Fibroblast of the aortic adventitia (primary cell): ENCODE results near the gene GRK3. TPM values are rescaled to one million over a fixed set of nuclear protein-coding genes. Genes with fewer than 3 reads are reported as not detected.
"Not testable (repeated sequence)": the region's sequence is repeated elsewhere in the genome, so short reads cannot be mapped to it uniquely, and the experiment has no call there.

Source experiments
- DNase-seq: peaks from one replicate; pipeline ENCODE4 v3.0.0-alpha.2; 2010; ENCODE audit warnings: low read depth
- H3K4me3 ChIP-seq: 2 replicates; pipeline ENCODE4 v1.5.1; 2011; ENCODE audit warnings: low read depth, mild to moderate bottlenecking, control low read depth, low read length, moderate library complexity
- CTCF ChIP-seq: IDR thresholded peaks from 2 replicates; pipeline ENCODE4 v1.5.1; 2011; ENCODE audit warnings: mild to moderate bottlenecking, low read length, control low read depth, inconsistent platforms; ENCODE audit not compliant: insufficient read depth
- total RNA-seq: library from RNA; depleted of rRNA; stranded (reverse); fragments of >200 nt; gene quantifications from 2 replicates; pipeline ENCODE4 v1.2.3, GENCODE V29; 2012; ENCODE audit warnings: low replicate concordance

GRK3 gene
- total RNA-seq, 1 donor: 1.3 TPM

DNA sequence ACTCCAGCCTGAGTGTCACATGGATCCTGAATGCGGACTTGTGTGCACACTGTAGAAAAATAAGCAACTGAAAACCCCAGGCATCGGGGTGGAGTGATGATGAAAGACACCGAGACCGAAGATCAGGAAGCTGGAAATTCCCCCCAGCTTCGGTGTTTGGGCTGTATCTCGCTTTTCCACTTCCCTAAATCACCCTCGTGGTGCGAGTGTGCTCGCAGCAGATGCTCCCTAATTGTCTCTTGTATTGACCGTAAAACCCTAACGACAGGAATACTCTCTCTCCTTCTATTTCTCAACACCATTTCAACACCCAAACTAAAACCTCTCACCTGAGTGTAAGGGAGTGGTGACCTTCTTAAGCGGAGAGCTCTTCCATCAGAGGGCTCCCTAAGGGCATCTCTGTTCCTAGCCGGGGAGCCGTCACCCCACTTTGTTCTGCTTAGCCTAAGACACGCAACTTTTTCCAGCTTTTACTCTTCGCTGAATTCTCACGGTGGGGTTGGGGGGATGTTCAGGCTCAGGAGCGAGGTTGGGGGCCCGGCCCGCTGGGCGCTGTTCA is 635 bp upstream of the GRK3 start:
- DNase-seq: no peak
- no peak for TF ChIP-seq CTCF
- H3K4me3 ChIP-seq: peak overlapping the region; percentile 66

DNA sequence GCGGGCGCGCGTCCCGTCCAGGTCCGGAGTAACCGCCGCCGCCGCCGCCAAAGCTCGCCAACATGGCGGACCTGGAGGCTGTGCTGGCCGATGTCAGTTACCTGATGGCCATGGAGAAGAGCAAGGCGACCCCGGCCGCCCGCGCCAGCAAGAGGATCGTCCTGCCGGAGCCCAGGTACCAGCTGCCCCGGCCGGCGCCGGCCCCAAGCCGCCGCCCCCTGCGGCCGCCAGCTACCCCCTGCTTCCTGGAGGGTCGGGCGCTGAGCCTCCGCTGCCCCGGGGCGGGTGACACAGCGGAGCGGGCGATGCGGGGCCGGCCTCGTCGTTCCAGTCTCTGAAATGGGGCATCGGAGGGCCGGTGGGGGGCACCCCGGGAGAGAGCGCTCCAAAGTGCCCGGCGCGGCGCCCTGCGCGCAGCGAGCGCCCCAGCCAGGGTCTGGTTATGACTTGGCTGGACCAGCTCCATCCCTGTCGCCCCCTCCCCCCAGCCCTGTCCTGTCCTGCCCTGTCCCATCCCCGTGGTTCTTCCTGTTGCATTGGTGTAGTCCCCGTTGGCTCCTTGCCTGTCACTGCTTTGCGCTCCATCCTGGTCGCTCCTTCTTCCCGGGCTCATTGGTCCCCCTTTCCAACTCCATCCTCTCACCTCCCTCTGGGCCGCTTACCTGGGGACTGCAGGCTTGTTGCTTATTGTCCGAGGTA is 653 bp downstream of the GRK3 start:
- peak overlapping the region; percentile 63 for H3K4me3 ChIP-seq
- TF ChIP-seq CTCF: no peak
- DNase-seq: no peak

GRCh38 chr22:25566186-25566897 is 1.9 kb downstream of the GRK3 start:
- TF ChIP-seq CTCF: no peak
- H3K4me3 ChIP-seq: no peak overlapping the region
- no peak for DNase-seq

GRCh38 chr22:25566898-25567235 is 2.4 kb downstream of the GRK3 start:
- DNase-seq: no peak
- no peak overlapping the region for H3K4me3 ChIP-seq
- TF ChIP-seq CTCF: no peak

GRCh38 chr22:25567251-25567675 is 2.8 kb downstream of the GRK3 start:
- no peak for DNase-seq
- TF ChIP-seq CTCF: no peak
- no peak overlapping the region for H3K4me3 ChIP-seq

DNA sequence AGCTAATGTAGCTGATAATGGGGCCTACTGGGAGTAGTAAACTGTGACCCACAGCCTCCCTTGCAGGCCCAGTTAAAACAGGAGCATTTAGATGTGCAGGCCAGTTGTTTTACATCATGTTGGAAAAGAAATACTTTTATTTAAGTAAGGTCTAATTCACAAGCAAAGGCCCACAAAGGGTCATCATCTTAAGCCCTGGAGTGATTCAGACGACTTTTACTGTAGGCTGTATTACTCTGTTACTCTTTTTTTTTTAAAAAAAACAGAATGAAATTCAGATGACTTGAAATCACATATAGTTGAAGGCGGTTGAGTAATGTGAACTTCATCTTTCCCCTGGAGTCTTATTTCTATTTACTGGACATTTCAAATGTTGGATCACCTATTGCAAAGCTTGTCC is 3.6 kb downstream of the GRK3 start:
- H3K4me3 ChIP-seq, DNase-seq: not testable (repeated sequence)

GRCh38 chr22:25569361-25569760 is 4.9 kb downstream of the GRK3 start:
- DNase-seq: no peak
- no peak for TF ChIP-seq CTCF
- H3K4me3 ChIP-seq: no peak overlapping the region
